Measurements from ENCODE around the gene EFNA2.

EFNA2 gene

GRCh38 chr19:1259876-1260748 lies 25.6 kb upstream of the EFNA2 start:
- TF ChIP-seq ZNF384 (IDR thresholded peaks at IDR 0.05) (no peak), TARDBP (IDR thresholded peaks at IDR 0.05) (no peak), PKNOX1 (IDR thresholded peaks at IDR 0.05) (no peak), FOXA1 (IDR thresholded peaks at IDR 0.05) (no peak), ELF4 (IDR thresholded peaks at IDR 0.05) (no peak), LEF1 (IDR thresholded peaks at IDR 0.05; ENCODE audit: borderline replicate concordance) (no peak), L3MBTL2 (conservative IDR thresholded peaks at IDR 0.05) (no peak), ARNT (IDR thresholded peaks at IDR 0.05) (no peak), SUZ12 (IDR thresholded peaks at IDR 0.05) (no peak), CTBP1 (IDR thresholded peaks at IDR 0.05; ENCODE audit: borderline replicate concordance) (no peak)
- ChIA-PET CTCF (interaction anchor here (1.4 kb wide), 1 partner anchor 16 kb away, joined by 7 read pairs; no protein-coding TSS in a partner anchor), POLR2A (interaction anchor here (1.1 to 3.2 kb wide), 5 partner anchors 9 to 19 kb away, joined by 5 to 38 read pairs (median 6); partner anchors contain the start of genes ATP5F1D and CIRBP)
- no peak for DNase-seq (ENCODE audit: extremely low spot score)

GRCh38 chr19:1260749-1261537 lies 24.7 kb upstream of the EFNA2 start:
- ChIA-PET POLR2A (interaction anchor here (1.1 to 3.2 kb wide), 4 partner anchors 8 to 20 kb away, joined by 5 to 38 read pairs (median 6); partner anchors contain the start of genes ATP5F1D and CIRBP), CTCF (interaction anchor here (0.8 kb wide), 1 partner anchor 16 kb away, joined by 4 read pairs; no protein-coding TSS in a partner anchor)
- TF ChIP-seq FOXM1 (IDR thresholded peaks at IDR 0.05; ENCODE audit: borderline replicate concordance) (0 out of 2 replicates have a peak, but pooled peaks have one; percentile 20), LEF1 (IDR thresholded peaks at IDR 0.05; ENCODE audit: borderline replicate concordance) (no peak), PKNOX1 (IDR thresholded peaks at IDR 0.05) (peak; percentile 99)

GRCh38 chr19:1261538-1261797 lies 24.2 kb upstream of the EFNA2 start:
- POLR2A ChIA-PET = interaction anchor here (1.7 to 3.2 kb wide), 2 partner anchors 8 to 20 kb away, joined by 6 to 38 read pairs; partner anchors contain the start of genes ATP5F1D and CIRBP
- CTCF ChIA-PET = interaction anchor here (0.8 kb wide), 1 partner anchor 17 kb away, joined by 4 read pairs; no protein-coding TSS in a partner anchor
- no peak for TF ChIP-seq HDGF (IDR thresholded peaks at IDR 0.05; ENCODE audit: borderline replicate concordance)
- no peak for TF ChIP-seq NFRKB (IDR thresholded peaks at IDR 0.05)
- no peak for TF ChIP-seq FOXA1 (IDR thresholded peaks at IDR 0.05)
- TF ChIP-seq FOXM1 (IDR thresholded peaks at IDR 0.05; ENCODE audit: borderline replicate concordance) = no peak
- no peak for TF ChIP-seq SUZ12 (IDR thresholded peaks at IDR 0.05)
- TF ChIP-seq TARDBP (IDR thresholded peaks at IDR 0.05) = no peak
- TF ChIP-seq BHLHE40 (IDR thresholded peaks at IDR 0.05; ENCODE audit: borderline replicate concordance) = no peak
- TF ChIP-seq ZNF384 (IDR thresholded peaks at IDR 0.05) = no peak
- no peak for TF ChIP-seq LEF1 (IDR thresholded peaks at IDR 0.05; ENCODE audit: borderline replicate concordance)
- no peak for TF ChIP-seq CTBP1 (IDR thresholded peaks at IDR 0.05; ENCODE audit: borderline replicate concordance)
- TF ChIP-seq FOXK2 (IDR thresholded peaks at IDR 0.05) = no peak
- no peak for TF ChIP-seq L3MBTL2 (conservative IDR thresholded peaks at IDR 0.05)
- TF ChIP-seq PKNOX1 (IDR thresholded peaks at IDR 0.05) = no peak
- TF ChIP-seq SP1 (IDR thresholded peaks at IDR 0.05) = no peak
- TF ChIP-seq ARNT (IDR thresholded peaks at IDR 0.05) = no peak
- no peak for DNase-seq (ENCODE audit: extremely low spot score)

More at GRCh38 chr19:1260749-1261537, 24.7 kb upstream of the EFNA2 start:
- DNase-seq (ENCODE audit: extremely low spot score) = peak; percentile 97

- POLR2A ChIA-PET = interaction anchor here (0.7 to 3.2 kb wide), 4 partner anchors 7 to 21 kb away, joined by 3 to 38 read pairs (median 4); partner anchors contain the start of genes ATP5F1D and CIRBP
- CTCF ChIA-PET = interaction anchor here (1.1 kb wide), 1 partner anchor 9 kb away, joined by 6 read pairs; no protein-coding TSS in a partner anchor
- no peak for DNase-seq (ENCODE audit: extremely low spot score)
- TF ChIP-seq SUZ12 (IDR thresholded peaks at IDR 0.05) (no peak), CTBP1 (IDR thresholded peaks at IDR 0.05; ENCODE audit: borderline replicate concordance) (no peak), FOXK2 (IDR thresholded peaks at IDR 0.05) (no peak), LEF1 (IDR thresholded peaks at IDR 0.05; ENCODE audit: borderline replicate concordance) (no peak), FOXA1 (IDR thresholded peaks at IDR 0.05) (no peak), PKNOX1 (IDR thresholded peaks at IDR 0.05) (no peak), BHLHE40 (IDR thresholded peaks at IDR 0.05; ENCODE audit: borderline replicate concordance) (no peak), ZNF384 (IDR thresholded peaks at IDR 0.05) (no peak), FOXM1 (IDR thresholded peaks at IDR 0.05; ENCODE audit: borderline replicate concordance) (no peak)
Measured at GRCh38 chr19:1261798-1262622, 23.7 kb upstream of the EFNA2 start.

All from HEK293T (cell line).